C4-2B (cell line): ENCODE data around the gene POU2F1.

ENCODE experiments used
- ZFX ChIP-seq: fragments of 450-650 bp; IDR thresholded peaks from 2 replicates; pipeline ENCODE4 v1.6.1; 2017
- TF ChIP-seq, protein P1 (sequence below): fragments of 450-650 bp; conservative IDR thresholded peaks from 2 replicates; pipeline ENCODE4 v1.5.1; 2017; ENCODE audit warnings: mild to moderate bottlenecking

GRCh38 chr1:167419245-167419644 lies 198.6 kb downstream of the POU2F1 start:
- TF ChIP-seq, protein P1, sequence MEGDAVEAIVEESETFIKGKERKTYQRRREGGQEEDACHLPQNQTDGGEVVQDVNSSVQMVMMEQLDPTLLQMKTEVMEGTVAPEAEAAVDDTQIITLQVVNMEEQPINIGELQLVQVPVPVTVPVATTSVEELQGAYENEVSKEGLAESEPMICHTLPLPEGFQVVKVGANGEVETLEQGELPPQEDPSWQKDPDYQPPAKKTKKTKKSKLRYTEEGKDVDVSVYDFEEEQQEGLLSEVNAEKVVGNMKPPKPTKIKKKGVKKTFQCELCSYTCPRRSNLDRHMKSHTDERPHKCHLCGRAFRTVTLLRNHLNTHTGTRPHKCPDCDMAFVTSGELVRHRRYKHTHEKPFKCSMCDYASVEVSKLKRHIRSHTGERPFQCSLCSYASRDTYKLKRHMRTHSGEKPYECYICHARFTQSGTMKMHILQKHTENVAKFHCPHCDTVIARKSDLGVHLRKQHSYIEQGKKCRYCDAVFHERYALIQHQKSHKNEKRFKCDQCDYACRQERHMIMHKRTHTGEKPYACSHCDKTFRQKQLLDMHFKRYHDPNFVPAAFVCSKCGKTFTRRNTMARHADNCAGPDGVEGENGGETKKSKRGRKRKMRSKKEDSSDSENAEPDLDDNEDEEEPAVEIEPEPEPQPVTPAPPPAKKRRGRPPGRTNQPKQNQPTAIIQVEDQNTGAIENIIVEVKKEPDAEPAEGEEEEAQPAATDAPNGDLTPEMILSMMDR = no peak
- no peak for TF ChIP-seq ZFX
